Tibial nerve (tissue), 4 donors: ENCODE measurements around the gene MYOM1.

Source experiments
- CTCF ChIP-seq, 5 experiments: fragments of 200-600 bp in 3 of 5; fragments of 450-650 bp in 2 of 5; sonication (generic) in 3 of 5; IDR thresholded peaks; one replicate each; pipeline ENCODE4 v1.5.1; 2016 to 2019; ENCODE audit warnings: antibody characterized with exemption in 5 of 5, mild to moderate bottlenecking in 3 of 5, moderate library complexity in 2 of 5
- EP300 ChIP-seq, 2 donors: sonication (generic); formaldehyde crosslinking; IDR thresholded peaks; one replicate each; pipeline ENCODE4 v1.6.1; 2017; ENCODE audit warnings: antibody characterized with exemption in 2 of 2, mild to moderate bottlenecking in 1 of 2
- POLR2A ChIP-seq, 2 donors: fragments of 450-650 bp; IDR thresholded peaks; one replicate each; pipeline ENCODE4 v1.6.1; 2017; ENCODE audit warnings: antibody characterized with exemption in 2 of 2, mild to moderate bottlenecking in 2 of 2, moderate library complexity in 2 of 2

- TF ChIP-seq EP300 (IDR thresholded peaks at IDR 0.05): no peak
- TF ChIP-seq CTCF (IDR thresholded peaks at IDR 0.05): no peak
- no peak for TF ChIP-seq POLR2A (IDR thresholded peaks at IDR 0.05)
Observed at GRCh38 chr18:3040881-3041280, 178.9 kb downstream of the MYOM1 start.
